Measurements from ENCODE around the gene CHCHD5. TPM values are rescaled to one million over a fixed set of nuclear protein-coding genes. Genes with fewer than 3 reads are reported as not detected.
"Not testable (repeated sequence)": the region's sequence is repeated elsewhere in the genome, so short reads cannot be mapped to it uniquely, and the experiment has no call there.

CHCHD5 gene, protein sequence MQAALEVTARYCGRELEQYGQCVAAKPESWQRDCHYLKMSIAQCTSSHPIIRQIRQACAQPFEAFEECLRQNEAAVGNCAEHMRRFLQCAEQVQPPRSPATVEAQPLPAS
- total RNA-seq (2014; rRNA removed; shearing (Covaris generic); ENCODE audit: low replicate concordance) = 1.7 and 20.0 TPM in 2 replicates

DNA sequence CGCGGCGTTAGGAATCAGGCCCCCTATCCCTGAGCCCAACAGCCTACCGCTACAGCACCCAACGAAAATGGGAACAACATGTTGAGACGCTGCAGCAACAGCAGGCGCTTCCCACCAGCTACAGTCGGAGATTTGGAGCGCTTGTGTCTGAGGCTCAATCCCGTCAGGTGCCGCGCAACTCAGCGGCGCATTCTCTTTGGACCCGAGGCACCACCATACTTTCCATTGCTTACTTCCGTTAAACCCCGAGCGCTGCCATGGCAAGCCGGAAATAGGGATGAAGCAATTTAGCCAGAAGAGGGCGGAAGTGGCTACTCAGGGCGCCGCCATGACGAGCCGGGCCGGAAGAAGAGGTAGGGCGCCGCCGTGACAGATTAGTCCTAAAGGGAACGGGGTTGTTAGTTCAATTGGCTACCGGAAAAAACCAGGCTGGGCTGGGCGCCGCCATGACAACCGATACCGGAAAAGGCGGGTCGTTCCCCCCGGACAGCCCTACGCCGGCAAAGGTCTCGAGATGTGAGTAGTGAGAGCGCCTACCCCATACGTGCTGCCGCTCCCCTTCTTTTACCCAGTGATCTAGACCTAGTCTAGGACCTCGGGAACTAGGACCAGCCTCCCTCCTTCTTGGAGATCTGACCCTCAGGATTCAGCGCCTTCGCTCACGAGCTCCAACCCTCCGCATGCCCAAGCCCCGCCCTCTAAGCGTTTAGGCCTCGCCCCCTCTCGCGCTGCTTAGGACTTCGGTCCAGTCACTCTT lies at the start of gene CHCHD5:
Gene CHCHD5, plus strand, starts transcription at position 476 of the 757 bp plus-strand sequence. Its CDS starts 39 bp downstream, at position 515.
- Histone ChIP-seq H3K36me3 (peaks cover 7% of the 10 kb centered on the region), H3K4me3 (peak within 1 kb of the TSS; percentile 75), H3K27me3 (no peaks in the 10 kb centered on the region), H3K9me3 (no peaks in the 10 kb centered on the region)
- DNase-seq = peak; percentile 97

DNA sequence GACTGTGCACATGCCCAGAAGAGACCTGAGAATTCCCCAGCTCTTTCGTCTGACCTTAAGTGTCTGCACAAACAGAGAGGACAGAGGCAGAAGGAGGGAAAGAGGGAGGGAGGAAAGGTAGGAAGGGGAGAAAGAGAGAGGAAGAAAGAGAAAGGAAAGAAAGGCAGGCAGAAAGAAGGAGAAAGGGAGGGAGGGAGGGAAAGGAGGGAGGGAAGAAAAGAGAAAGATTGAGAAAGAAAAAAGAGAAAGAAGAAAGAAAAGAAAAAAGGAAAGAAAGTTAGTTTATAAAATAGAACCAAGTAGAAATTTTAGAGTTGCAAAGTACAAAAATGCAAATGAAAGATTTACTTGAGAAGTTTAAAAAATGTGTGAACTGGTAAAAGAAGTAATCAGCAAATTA lies 49.6 kb upstream of the CHCHD5 start:
- no peaks in the 10 kb centered on the region for H3K9me3 ChIP-seq
- H3K27me3 ChIP-seq = no peaks in the 10 kb centered on the region
- peaks cover 22% of the 10 kb centered on the region for H3K36me3 ChIP-seq
- H3K4me3 ChIP-seq = no peak overlapping the region
- DNase-seq = no peak

DNA sequence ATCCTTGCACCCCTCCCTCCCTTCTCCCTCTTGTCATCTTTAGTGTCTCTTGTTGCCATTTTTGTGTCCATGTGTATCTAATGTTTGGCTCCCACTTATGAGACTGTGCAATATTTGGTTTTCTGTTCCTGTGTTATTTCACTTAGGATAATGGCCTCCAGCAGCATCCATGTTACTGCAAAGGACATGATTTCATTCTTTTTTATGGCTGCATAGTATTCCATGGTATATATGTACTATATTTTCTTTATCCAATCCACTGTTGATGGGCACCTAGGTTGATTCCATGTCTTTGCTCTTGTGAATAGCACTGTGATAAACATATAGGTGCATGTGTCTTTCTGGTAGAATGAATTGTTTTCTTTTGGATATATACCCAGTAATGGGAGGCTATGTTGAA lies 47.7 kb upstream of the CHCHD5 start:
- H3K9me3 ChIP-seq = not testable (repeated sequence)

DNA sequence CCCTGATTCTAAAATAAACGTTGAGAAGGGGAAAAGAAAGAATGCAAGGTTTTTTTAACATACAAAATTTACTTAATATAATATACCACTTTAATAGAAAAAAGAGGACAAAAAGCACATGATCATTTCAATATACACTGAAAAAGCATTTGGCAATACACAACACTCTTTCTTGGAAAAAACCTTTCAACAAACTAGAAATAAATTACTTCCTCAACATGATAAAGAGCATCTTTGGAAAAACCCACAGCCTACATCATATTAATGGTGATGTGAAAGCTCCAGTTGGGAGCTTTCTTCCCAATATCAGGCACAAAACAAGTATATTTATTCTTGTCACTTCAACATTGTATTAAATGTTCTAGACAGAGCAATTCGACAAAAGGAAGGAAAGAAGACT lies 45.1 kb upstream of the CHCHD5 start:
- Histone ChIP-seq H3K4me3 (no peak overlapping the region), H3K27me3 (no peaks in the 10 kb centered on the region), H3K36me3 (peaks cover 6% of the 10 kb centered on the region; the same call in 1 of the 2 replicates), H3K9me3 (no peaks in the 10 kb centered on the region)
- DNase-seq = no peak

More for the DNA sequence above, 47.7 kb upstream of the CHCHD5 start:
- not testable (repeated sequence) for DNase-seq, H3K4me3 ChIP-seq, H3K27me3 ChIP-seq, H3K36me3 ChIP-seq

DNA sequence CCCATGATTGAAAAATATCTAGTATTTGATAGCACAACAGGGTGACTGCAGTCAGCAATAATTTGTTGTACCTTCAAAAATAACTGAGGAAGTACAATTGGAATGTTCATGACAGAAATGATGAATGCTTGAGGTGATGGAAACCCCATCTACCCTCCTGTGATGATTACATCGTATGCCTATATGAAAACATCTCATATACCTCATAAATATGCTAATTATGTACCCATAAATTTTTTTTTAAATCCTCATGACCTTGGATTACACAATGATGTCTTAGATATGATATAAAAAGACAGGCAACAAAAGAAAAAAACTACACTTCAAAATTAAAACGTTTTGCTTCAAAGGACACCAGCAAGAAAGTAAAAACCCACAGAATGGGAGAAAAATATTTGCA lies 43.5 kb upstream of the CHCHD5 start:
- Histone ChIP-seq H3K9me3 (no peaks in the 10 kb centered on the region), H3K36me3 (peaks cover 13% of the 10 kb centered on the region), H3K27me3 (no peaks in the 10 kb centered on the region), H3K4me3 (peak overlapping the region; percentile 81; the same call in 1 of the 2 replicates)
- no peak for DNase-seq

DNA sequence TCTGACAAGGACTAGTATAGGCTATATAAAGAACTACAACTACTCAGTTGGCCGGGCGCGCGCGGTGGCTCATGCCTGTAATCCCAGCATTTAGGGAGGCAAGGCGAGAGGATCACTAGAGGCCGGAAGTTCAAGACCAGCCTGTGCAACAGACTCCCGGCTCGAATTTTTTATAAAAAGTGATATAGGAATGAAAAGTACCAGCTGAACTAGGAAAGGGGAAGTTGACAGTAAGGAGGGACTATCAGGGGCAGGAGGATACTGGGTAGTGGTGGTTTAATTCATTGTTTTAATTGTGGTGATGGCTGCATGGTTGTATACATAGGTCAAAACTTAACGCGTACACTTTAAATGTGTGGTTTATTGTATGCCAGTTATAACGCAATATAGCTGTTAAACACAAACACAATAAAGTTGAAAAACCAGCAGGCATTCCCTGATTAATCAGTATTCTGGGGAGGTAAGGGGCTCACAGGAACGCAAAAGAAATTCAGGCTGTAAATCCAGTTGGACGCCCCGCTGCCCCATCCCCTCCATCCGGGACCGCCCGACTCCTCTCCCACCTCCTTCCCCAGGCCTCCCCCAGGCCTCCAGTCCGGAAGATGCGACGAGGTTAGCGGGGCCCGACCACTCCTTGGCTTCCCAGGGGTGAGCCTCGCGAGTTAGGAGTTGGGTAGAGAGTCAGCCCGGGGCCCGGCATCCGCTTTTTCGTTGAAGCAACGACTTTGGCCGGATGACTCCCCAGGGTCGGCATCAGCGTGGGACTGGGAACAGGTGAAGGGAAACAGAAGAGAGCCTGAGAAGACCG lies 42.9 kb upstream of the CHCHD5 start:
- no peaks in the 10 kb centered on the region for H3K9me3 ChIP-seq
- peak overlapping the region; percentile 81 for H3K4me3 ChIP-seq
- DNase-seq = peak; percentile 73
- peaks cover 17% of the 10 kb centered on the region for H3K36me3 ChIP-seq
- H3K27me3 ChIP-seq = no peaks in the 10 kb centered on the region

DNA sequence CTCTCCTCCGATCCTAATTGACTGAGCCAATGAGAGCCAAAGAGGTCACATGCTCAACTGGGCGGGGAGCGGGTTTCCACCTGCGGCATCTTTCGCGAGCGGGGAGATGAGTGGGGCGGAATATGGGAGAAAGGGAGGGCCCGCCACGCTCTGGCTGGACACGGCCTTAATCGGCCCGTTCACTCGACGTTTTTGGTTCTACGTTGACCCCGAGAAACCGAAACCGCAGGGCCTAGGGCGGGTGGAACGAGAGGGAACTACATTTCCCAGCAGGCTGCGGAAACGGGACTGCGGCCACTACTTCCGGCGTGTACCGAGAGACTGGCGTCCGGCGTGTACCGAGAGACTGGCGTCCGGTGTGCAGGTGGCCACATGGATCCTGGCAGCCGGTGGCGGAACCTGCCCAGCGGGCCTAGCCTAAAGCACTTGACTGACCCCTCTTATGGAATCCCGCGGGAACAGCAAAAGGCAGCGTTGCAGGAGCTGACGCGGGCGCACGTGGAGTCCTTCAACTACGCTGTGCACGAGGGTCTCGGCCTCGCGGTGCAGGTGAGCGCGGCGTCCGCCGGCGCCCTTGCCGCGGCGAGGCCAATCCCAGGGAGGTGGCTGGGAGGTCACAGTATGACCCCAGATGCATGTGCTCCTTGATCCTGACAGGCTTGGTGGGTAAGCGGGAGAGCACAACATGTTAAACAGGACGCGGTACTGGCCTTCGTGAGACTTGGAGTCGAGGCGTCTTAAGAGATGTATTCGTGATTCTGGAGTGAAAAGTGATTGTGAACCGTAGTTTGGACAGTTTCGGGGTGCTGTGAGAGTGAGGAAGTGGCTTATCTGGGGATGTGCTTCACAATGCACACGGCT lies 42.1 kb upstream of the CHCHD5 start, which contains the start of gene POLR1B:
Gene POLR1B, plus strand, starts transcription at position 343 of the 861 bp plus-strand sequence. Its CDS starts 30 bp downstream, at position 373.
- DNase-seq = peak; percentile 88
- H3K9me3 ChIP-seq = no peaks in the 10 kb centered on the region
- peaks cover 24% of the 10 kb centered on the region for H3K36me3 ChIP-seq
- H3K27me3 ChIP-seq = no peaks in the 10 kb centered on the region
- peak within 1 kb of the TSS; percentile 81 for H3K4me3 ChIP-seq

DNA sequence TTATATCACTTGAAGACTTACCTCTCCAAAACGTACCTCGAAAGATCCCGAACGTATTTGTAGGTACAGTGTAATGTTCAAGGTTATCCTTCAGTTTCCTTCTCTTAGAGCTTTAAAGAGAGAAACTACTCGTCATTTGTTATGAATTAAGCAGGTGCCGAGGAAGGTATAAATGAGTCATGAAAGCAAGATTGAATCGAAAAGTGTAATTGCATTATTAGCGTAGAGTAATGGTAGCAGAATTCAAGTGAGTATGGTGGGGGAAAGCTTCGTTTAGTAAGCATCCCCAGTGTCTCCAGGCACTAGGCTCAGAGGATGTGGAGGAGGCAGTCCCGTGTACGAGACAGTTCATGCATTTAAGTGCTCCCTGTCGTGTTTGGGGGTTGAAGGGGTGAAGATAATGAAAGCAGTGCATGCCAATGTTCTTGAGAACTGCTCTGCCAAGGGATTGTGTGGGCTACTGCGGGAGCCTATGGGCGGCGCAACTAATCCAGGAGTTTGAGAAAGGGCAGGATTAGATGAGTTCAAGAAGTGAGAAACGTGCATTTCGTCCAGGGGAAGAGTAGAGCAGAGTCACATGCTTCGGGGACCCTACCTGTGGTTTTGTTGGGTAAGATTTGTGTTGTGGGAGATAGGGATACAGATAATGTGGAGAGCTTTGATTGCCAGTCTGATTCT lies 41.3 kb upstream of the CHCHD5 start:
- no peaks in the 10 kb centered on the region for H3K9me3 ChIP-seq
- peak overlapping the region; percentile 81 for H3K4me3 ChIP-seq
- peaks cover 25% of the 10 kb centered on the region for H3K36me3 ChIP-seq
- peak; percentile 24 for DNase-seq
- H3K27me3 ChIP-seq = no peaks in the 10 kb centered on the region

DNA sequence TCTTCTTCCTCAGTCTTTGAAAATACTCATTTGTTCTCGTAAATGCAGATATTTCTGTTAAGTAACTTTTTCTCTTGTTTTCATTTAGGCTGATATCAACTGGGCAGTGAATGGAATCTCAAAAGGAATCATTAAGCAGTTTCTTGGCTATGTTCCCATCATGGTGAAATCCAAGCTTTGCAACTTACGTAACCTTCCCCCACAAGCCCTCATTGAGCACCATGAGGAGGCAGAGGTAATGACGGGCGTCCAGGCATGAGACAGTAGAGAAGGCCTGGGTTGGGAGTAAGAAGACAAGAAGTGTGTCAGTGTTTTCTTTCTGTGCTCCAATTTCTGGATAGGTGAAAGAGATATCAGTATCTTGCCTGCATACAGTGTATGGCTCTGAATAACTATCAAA lies 37.1 kb upstream of the CHCHD5 start:
- no peak for DNase-seq
- no peaks in the 10 kb centered on the region for H3K9me3 ChIP-seq
- H3K36me3 ChIP-seq = peaks cover 63% of the 10 kb centered on the region

DNA sequence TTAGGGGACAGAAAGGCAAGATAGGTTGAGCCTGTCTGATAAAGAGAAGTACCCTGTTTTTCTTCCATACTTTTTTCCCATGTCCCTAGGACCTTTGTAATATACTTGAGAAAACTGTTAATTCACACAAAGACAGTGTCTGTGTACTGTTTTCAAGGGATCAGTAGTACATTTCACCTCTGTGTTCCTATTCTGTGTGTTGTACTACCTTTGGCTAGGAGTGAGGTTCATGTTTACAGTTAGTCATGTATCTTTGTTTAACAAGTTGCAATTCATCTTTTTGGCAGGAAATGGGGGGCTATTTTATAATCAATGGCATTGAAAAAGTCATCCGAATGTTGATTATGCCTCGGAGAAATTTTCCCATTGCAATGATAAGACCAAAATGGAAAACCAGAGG lies 35.4 kb upstream of the CHCHD5 start:
- Histone ChIP-seq H3K9me3 (no peaks in the 10 kb centered on the region), H3K36me3 (peaks cover 78% of the 10 kb centered on the region), H3K4me3 (no peak overlapping the region), H3K27me3 (no peaks in the 10 kb centered on the region)
- no peak for DNase-seq

More for the DNA sequence above, 37.1 kb upstream of the CHCHD5 start:
- Histone ChIP-seq H3K4me3 (no peak overlapping the region), H3K27me3 (no peaks in the 10 kb centered on the region)

DNA sequence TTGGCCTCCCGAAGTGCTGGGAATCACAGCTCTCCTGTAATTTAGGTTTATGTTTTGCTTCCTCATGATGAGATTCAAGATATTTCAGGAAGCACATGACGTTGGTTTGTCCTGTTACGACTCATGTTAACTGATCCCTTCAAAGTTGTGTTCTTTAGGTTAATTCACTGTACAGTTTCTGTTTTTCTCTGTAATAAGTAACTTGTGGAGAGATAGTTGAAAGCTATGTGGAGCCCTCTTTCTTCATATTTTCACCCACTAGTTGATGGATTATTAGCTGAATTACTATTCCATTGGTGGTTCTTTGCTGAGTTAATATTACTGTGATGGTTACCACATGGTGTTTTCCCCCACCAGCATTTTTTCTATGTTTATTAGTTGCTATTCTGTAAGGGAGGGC lies 18.3 kb upstream of the CHCHD5 start:
- H3K4me3 ChIP-seq = no peak overlapping the region
- peaks cover 73% of the 10 kb centered on the region for H3K36me3 ChIP-seq
- H3K9me3 ChIP-seq = no peaks in the 10 kb centered on the region
- DNase-seq = no peak
- H3K27me3 ChIP-seq = no peaks in the 10 kb centered on the region

DNA sequence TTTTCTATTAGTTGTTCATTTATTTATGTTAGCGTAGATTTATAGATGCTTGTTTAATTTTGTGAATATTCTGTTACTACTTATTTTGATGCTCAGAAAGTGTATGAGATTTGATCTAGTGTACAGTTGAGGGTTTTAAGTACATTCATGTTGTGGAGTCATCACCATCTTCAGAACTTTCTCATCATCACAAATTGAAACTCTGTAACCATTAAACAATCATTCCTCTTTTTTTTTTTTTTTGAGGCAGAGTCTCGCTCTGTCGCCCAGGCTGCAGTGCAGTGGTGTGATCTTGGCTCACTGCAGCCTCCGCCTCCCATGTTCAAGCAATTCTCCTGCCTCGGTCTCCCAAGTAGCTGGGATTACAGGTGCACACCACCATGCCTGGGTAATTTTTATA lies 17.9 kb upstream of the CHCHD5 start:
- not testable (repeated sequence) for H3K27me3 ChIP-seq, H3K4me3 ChIP-seq, DNase-seq, H3K9me3 ChIP-seq
- H3K36me3 ChIP-seq = peaks cover 76% of the 10 kb centered on the region

DNA sequence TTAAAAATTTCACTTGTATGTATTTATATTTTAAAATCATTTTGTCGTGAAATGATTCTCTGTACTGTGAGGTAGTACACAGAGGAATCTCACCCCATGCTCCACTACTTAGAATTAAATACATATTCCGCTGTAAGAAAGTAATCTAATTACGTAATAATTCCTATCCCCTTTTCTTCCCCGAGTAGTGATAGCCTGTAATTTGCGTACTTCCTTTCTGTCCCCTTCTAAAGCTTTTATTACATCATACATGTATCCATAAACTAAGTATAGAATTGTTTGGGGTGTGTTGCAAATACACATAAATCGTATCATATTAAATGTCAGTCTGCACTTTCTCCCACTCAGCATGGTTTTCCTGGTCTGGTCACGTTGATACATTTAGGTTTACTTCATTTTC lies 12.4 kb upstream of the CHCHD5 start:
- no peak for DNase-seq
- no peak overlapping the region for H3K4me3 ChIP-seq
- peaks cover 92% of the 10 kb centered on the region for H3K36me3 ChIP-seq
- no peaks in the 10 kb centered on the region for H3K27me3 ChIP-seq
- no peaks in the 10 kb centered on the region for H3K9me3 ChIP-seq

DNA sequence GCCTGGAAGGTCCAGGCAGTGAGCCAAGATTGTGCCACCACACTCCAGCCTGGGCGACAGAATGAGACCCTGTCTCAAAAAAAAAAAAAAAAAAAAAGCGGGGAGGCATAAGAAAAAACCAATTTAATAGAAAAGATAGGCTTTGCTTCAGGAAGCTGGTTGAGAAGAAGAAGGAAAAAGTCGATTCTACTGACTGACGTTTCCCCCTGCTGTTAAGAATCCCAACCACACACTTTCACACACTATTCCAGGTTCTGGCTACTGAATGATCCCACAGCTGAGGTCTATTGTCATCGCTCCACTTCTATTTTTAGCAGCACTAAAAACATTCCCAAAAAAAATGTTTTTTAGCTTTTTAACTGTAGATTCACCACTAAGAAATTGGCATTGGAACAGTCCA lies 6.7 kb upstream of the CHCHD5 start:
- Histone ChIP-seq H3K4me3 (no peak overlapping the region), H3K9me3 (no peaks in the 10 kb centered on the region), H3K27me3 (no peaks in the 10 kb centered on the region), H3K36me3 (peaks cover 44% of the 10 kb centered on the region)
- no peak for DNase-seq

DNA sequence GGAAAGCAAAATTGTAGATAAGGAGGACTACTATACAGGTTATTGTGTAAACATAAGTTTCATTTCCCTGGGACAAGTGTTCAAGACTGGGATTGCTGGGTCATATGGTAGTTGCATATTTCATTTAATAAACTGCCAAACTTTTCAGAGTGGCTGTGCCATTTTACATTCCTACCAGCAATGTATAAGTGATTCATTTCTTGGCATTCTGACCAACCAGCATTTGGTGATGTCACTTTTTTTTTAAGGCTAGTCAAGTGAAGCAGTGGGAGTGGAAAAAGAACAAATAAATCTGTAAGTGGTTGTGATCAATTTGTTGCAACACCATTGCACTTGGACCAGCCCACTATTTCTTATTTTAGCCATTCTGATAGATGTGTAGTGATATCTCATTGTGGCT lies 5.2 kb upstream of the CHCHD5 start:
- no peak overlapping the region for H3K4me3 ChIP-seq
- peak; percentile 33 for DNase-seq
- H3K36me3 ChIP-seq = peaks cover 31% of the 10 kb centered on the region
- no peaks in the 10 kb centered on the region for H3K9me3 ChIP-seq
- no peaks in the 10 kb centered on the region for H3K27me3 ChIP-seq

DNA sequence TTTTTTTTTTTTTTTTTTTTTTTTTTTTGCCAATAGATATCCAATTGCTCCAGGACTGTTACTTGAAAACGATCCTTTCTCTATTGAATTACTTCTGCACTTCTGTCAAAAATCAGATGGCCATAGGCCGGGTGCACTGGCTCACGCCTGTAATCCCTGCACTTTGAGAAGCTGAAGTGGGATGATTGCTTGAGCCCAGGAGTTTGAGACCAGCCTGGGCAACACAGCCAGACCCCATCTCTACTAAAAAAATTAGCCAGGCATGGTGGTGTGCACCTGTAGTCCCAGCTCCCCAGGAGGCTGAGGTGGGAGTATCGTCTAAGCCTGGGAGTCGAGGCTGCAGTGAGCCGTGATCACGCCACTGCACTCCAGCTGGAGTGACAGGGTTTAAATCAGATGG lies 4.3 kb upstream of the CHCHD5 start:
- Histone ChIP-seq H3K27me3 (no peaks in the 10 kb centered on the region), H3K36me3 (peaks cover 24% of the 10 kb centered on the region), H3K4me3 (no peak overlapping the region), H3K9me3 (no peaks in the 10 kb centered on the region)
- no peak for DNase-seq

All from MG63 (cell line).